Adrenal gland (tissue), 5 donors: ENCODE results near the gene ADARB2.

Experiments used
- CTCF ChIP-seq, 6 experiments: fragments of 450-650 bp in 4 of 6; fragments of 200-600 bp in 2 of 6; sonication (generic) in 1 of 6; IDR thresholded peaks; 1 replicate in 5 of 6; 2 replicates in 1 of 6; pipeline versions ENCODE4 v1.5.1 to v1.8.0; 2016 to 2021; ENCODE audit warnings: antibody characterized with exemption in 6 of 6, mild to moderate bottlenecking in 2 of 6, moderate library complexity in 1 of 6
- POLR2A ChIP-seq, 2 donors: fragments of 450-650 bp; IDR thresholded peaks; one replicate each; pipeline ENCODE4 v1.6.1; 2017; ENCODE audit warnings: antibody characterized with exemption in 2 of 2, mild to moderate bottlenecking in 2 of 2, moderate library complexity in 1 of 2
- donor health status: DM: no; HTN: no; CAD: no.

- TF ChIP-seq CTCF (IDR thresholded peaks at IDR 0.05) (no peak), POLR2A (IDR thresholded peaks at IDR 0.05) (no peak)
Observed at GRCh38 chr10:1635340-1635739, 102.0 kb downstream of the ADARB2 start.
